IMR-90 (cell line): Measurements from ENCODE around the gene CHL1. TPM values are rescaled to one million over a fixed set of nuclear protein-coding genes. Genes with fewer than 3 reads are reported as not detected.

Experiments
- ATAC-seq: fragments of 200-7000 bp; cut with Tn5 transposase; 2 replicates; pipeline ENCODE4 v1.9.1; 2020; ENCODE audit warnings: low read depth, mild to moderate bottlenecking, moderate library complexity
- BruUV-seq: library from RNA; stranded (reverse); fragments of 400-500 nt; replicated peaks from 2 replicates; lab custom pipeline; 2021; lab: Mats Ljungman, UMichigan
- CTCF ChIA-PET: fragments of 300-600 bp; formaldehyde crosslinking; extraction: SDS; loops from one replicate; lab custom pipeline; 2021; ENCODE audit warnings: antibody characterized with exemption; lab: Yijun Ruan, JAX
- POLR2A ChIA-PET: fragments of 300-600 bp; sonication (Branson Sonifier 250); formaldehyde crosslinking; loops from one replicate; lab custom pipeline; 2022; ENCODE audit warnings: antibody characterized with exemption; ENCODE audit not compliant: unreplicated experiment; lab: Charles Lee
- DNase-seq: peaks from one replicate; pipeline ENCODE4 v3.0.0; 2013
- H2AFZ ChIP-seq: replicated peaks from 2 replicates; pipeline ENCODE3; 2013; ENCODE audit warnings: low read length, mild to moderate bottlenecking; ENCODE audit not compliant: poor library complexity
- H2AK5ac ChIP-seq: 2 replicates; pipeline ENCODE4 v1.6.1; 2013; ENCODE audit warnings: low read depth, low read length, inconsistent platforms
- H2AK9ac ChIP-seq: replicated peaks from 2 replicates; pipeline ENCODE3; 2013; ENCODE audit warnings: mild to moderate bottlenecking, low read depth, low read length, moderate library complexity; ENCODE audit not compliant: poor library complexity
- H2BK120ac ChIP-seq: 2 replicates; pipeline ENCODE4 v1.6.1; 2013; ENCODE audit warnings: low read depth, low read length, inconsistent platforms
- H2BK15ac ChIP-seq: 3 replicates; pipeline ENCODE4 v1.6.1; 2013; ENCODE audit warnings: low read depth, low read length, inconsistent platforms
- H2BK20ac ChIP-seq: 2 replicates; pipeline ENCODE4 v1.6.1; 2013; ENCODE audit warnings: low read depth, mild to moderate bottlenecking, inconsistent platforms, low read length, moderate library complexity
- H2BK5ac ChIP-seq: 2 replicates; pipeline ENCODE4 v1.6.1; 2013; ENCODE audit warnings: mild to moderate bottlenecking, low read depth, low read length, inconsistent platforms; ENCODE audit not compliant: poor library complexity, severe bottlenecking
- H3K14ac ChIP-seq: replicated peaks from 2 replicates; pipeline ENCODE4 v1.6.1; 2013; ENCODE audit warnings: low read depth, low read length, inconsistent platforms
- H3K18ac ChIP-seq: 2 replicates; pipeline ENCODE4 v1.6.1; 2013; ENCODE audit warnings: low read depth, low read length, control low read depth
- H3K23ac ChIP-seq: 2 replicates; pipeline ENCODE4 v1.6.1; 2013; ENCODE audit warnings: low read depth, low read length, inconsistent platforms
- H3K27ac ChIP-seq: 2 replicates; pipeline ENCODE4 v1.5.1; 2013; ENCODE audit warnings: mild to moderate bottlenecking, control low read depth, low read length; ENCODE audit not compliant: insufficient read depth
- H3K27me3 ChIP-seq: 2 replicates; pipeline ENCODE4 v1.6.1; 2013; ENCODE audit warnings: low read length; ENCODE audit not compliant: control insufficient read depth, insufficient read depth
- H3K36me3 ChIP-seq: 2 replicates; pipeline ENCODE4 v1.6.1; 2013; ENCODE audit warnings: low read length, mixed read lengths; ENCODE audit not compliant: control insufficient read depth, insufficient read depth
- H3K4ac ChIP-seq: 2 replicates; pipeline ENCODE4 v1.6.1; 2013; ENCODE audit warnings: low read depth, low read length, inconsistent platforms
- H3K4me1 ChIP-seq: 2 replicates; pipeline ENCODE4 v1.6.1; 2013; ENCODE audit warnings: low read length, mixed read lengths; ENCODE audit not compliant: control insufficient read depth, insufficient read depth
- H3K4me2 ChIP-seq: 2 replicates; pipeline ENCODE4 v1.6.1; 2013; ENCODE audit warnings: low read depth, mild to moderate bottlenecking, control low read depth, low read length, moderate library complexity
- H3K4me3 ChIP-seq: 2 replicates; pipeline ENCODE4 v1.5.1; 2013; ENCODE audit warnings: low read depth, mild to moderate bottlenecking, control low read depth, low read length, moderate library complexity; ENCODE audit not compliant: insufficient read depth
- H3K56ac ChIP-seq: 2 replicates; pipeline ENCODE4 v1.6.1; 2013; ENCODE audit warnings: low read length, inconsistent platforms; ENCODE audit not compliant: insufficient read depth; ENCODE audit errors: extremely low read depth
- H3K79me1 ChIP-seq, 2 experiments: 2 replicates each; pipeline ENCODE4 v1.6.1; 2013; ENCODE audit warnings: low read length in 2 of 2, inconsistent platforms in 1 of 2, low read depth in 1 of 2
- H3K9ac ChIP-seq: 2 replicates; pipeline ENCODE4 v1.6.1; 2013; ENCODE audit warnings: low read depth, low read length, control low read depth
- H3K9me1 ChIP-seq: 2 replicates; pipeline ENCODE4 v1.6.1; 2013; ENCODE audit warnings: low read length, inconsistent platforms; ENCODE audit not compliant: insufficient read depth
- H3K9me3 ChIP-seq: 2 replicates; pipeline ENCODE4 v1.6.1; 2013; ENCODE audit warnings: low read length; ENCODE audit not compliant: control insufficient read depth, insufficient read depth
- H4K20me1 ChIP-seq: 2 replicates; pipeline ENCODE4 v1.6.1; 2013; ENCODE audit warnings: low read length, inconsistent platforms; ENCODE audit not compliant: insufficient read depth
- H4K5ac ChIP-seq: 2 replicates; pipeline ENCODE4 v1.6.1; 2013; ENCODE audit warnings: mild to moderate bottlenecking, low read depth, low read length, control low read depth
- H4K8ac ChIP-seq, 2 experiments: 2 replicates each; pipeline ENCODE4 v1.6.1; 2013; ENCODE audit warnings: low read depth in 2 of 2, low read length in 2 of 2, control low read depth in 1 of 2, inconsistent platforms in 1 of 2
- H4K91ac ChIP-seq: 2 replicates; pipeline ENCODE4 v1.6.1; 2013; ENCODE audit warnings: low read depth, low read length, inconsistent platforms; ENCODE audit not compliant: insufficient read depth
- CEBPB ChIP-seq: IDR thresholded peaks from 2 replicates; pipeline ENCODE4 v1.6.1; 2012; ENCODE audit warnings: low read depth, low read length, improper control_type of control experiment
- POLR2A ChIP-seq: IDR thresholded peaks from 2 replicates; pipeline ENCODE4 v1.6.1; 2012; ENCODE audit warnings: mild to moderate bottlenecking, low read depth, low read length
- WGBS, 2 experiments: methylation state at CpG; one replicate each; pipeline versions ENCODE4 v1.1.5 to v1.1.7; 2013; ENCODE audit warnings: missing lambda C conversion rate in 2 of 2; ENCODE audit not compliant: insufficient read length in 1 of 2; ENCODE audit errors: extremely low coverage in 2 of 2; 5-methylcytosine and 5-hydroxymethylcytosine counted together
- dilution Hi-C: fragments of 300-500 bp; cut with HindIII; formaldehyde crosslinking; loops from one replicate; pipeline ENCODE4 v1.14.3; 2018; ENCODE audit warnings: low sequenced_read_pairs; ENCODE audit not compliant: unreplicated experiment
- in situ Hi-C: fragments of 300-500 bp; cut with MboI; formaldehyde crosslinking; loops from 3 replicates; pipeline ENCODE4 v1.14.3; 2019; ENCODE audit warnings: low sequenced_read_pairs, inconsistent platforms, mixed read lengths
- intact Hi-C: fragments of 100-400 bp; cut with micrococcal nuclease; formaldehyde crosslinking; loops from 2 replicates; pipeline ENCODE4 v1.10.0; 2022
- polyA plus RNA-seq, 3 experiments: library from polyadenylated mRNA; depleted of rRNA; stranded (reverse); fragments of >200 nt; gene quantifications; 2 replicates each; pipeline ENCODE4 v1.2.3, GENCODE V29; 2012; ENCODE audit warnings: low replicate concordance in 1 of 3
- total RNA-seq: library from RNA; depleted of rRNA; stranded (reverse); fragments of >200 nt; gene quantifications from 2 replicates; pipeline ENCODE4 v1.2.3, GENCODE V29; 2012

CHL1 gene
- total and polyA plus RNA-seq, 2 of the 4 experiments (the other 2 are of a cell fraction) = 0.38 to 1.6 TPM

GRCh38 chr3:195666-196065 is 897 bp upstream of the CHL1 start:
- no peak overlapping the region for H4K91ac ChIP-seq
- no peak overlapping the region for H4K5ac ChIP-seq
- in situ Hi-C loops = no loop called here
- no peak overlapping the region for H4K8ac ChIP-seq
- dilution Hi-C loops = no loop called here
- no peak overlapping the region for H3K27ac ChIP-seq
- no peaks in the 10 kb centered on the region for H3K36me3 ChIP-seq
- CTCF ChIA-PET = no interaction called here
- H4K20me1 ChIP-seq = no peaks in the 10 kb centered on the region
- no TSS peak for BruUV-seq
- no peak overlapping the region for H3K23ac ChIP-seq
- H3K4me3 ChIP-seq = no peak overlapping the region
- no peak overlapping the region for H3K9ac ChIP-seq
- no peak overlapping the region for H2BK5ac ChIP-seq
- H3K27me3 ChIP-seq = peaks cover 15% of the 10 kb centered on the region
- ATAC-seq (no peak), DNase-seq (no peak)
- no peaks in the 10 kb centered on the region for H3K9me1 ChIP-seq
- no peak overlapping the region for H3K14ac ChIP-seq
- no peak overlapping the region for H3K4ac ChIP-seq
- no peak overlapping the region for H3K56ac ChIP-seq
- TF ChIP-seq POLR2A (no peak), CEBPB (no peak)
- no peak overlapping the region for H2AFZ ChIP-seq
- WGBS, 2 experiments = no CpG with 5 or more reads among the region's 6 CpGs
- H2BK120ac ChIP-seq = no peak overlapping the region
- no peak overlapping the region for H3K18ac ChIP-seq
- POLR2A ChIA-PET = no interaction called here
- H3K4me2 ChIP-seq = no peak overlapping the region
- no peaks in the 10 kb centered on the region for H3K4me1 ChIP-seq
- no peaks in the 10 kb centered on the region for H3K9me3 ChIP-seq
- intact Hi-C loops = no loop called here
- no peaks in the 10 kb centered on the region for H3K79me1 ChIP-seq
- no peak overlapping the region for H2BK15ac ChIP-seq
- no peak overlapping the region for H2AK5ac ChIP-seq
- H2AK9ac ChIP-seq = no peak overlapping the region
- no peak overlapping the region for H2BK20ac ChIP-seq
